ENCODE measurements around the gene GRIK4.

Gene GRIK4

DNA sequence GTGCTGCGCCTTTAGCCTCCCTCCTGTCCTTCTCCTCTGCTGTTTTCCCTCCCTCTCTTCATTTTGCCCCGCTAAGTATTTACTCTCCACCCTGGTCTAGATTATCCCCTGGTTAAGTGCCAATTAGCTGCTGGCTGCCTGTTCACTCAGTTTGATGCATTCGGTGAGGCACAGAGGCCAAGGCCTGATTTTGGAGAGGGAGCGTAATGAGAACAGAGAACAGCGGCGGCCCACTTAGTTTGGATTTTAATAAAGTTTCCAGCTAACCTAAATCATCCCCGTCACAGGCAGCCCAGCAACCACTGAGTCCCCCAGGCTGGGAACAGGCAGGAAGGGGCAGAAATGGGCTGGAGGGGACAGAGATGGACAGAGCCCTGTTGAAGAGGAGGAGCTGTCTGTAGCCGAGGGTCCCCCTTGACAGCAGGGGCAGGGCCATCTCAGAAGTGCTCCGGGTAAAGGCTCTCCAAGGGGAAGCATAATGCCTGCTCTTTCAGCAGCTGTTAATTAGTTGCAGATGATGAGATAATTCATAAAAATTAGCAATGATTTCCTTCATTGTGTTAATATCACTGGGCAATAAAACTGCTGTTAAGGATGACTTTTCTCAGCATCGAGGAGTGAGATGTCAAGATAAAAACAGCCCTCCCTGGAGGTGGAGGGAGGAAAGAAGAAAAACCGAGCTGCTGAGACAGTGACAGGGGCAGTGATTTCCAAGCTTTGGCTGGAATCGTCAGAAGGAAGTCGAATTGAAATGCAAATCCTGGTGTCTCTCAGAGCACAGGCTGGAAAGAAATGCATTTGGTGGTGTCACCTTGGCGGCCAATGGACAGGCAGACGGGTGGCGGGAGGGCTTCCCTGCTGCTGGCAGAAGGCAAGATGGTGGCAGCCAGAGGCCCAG lies 170.1 kb downstream of the GRIK4 start:
- no peak for DNase-seq

DNA sequence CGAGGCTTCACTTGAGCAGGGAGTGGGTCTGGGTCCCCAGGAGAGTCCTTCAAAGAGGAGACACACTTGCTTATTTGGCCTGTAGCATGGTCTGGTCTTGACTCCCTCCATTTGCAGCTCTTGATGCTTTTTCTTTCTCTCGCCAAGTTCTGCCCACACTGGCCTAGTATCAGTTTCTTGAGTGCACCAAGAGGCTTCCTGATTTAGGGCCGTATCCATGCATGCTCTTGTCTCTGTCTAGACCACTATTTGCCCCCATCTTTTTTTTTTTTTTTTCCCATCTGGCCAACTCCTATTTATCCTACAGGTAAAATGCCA lies 170.7 kb downstream of the GRIK4 start:
- no peak for DNase-seq

DNA sequence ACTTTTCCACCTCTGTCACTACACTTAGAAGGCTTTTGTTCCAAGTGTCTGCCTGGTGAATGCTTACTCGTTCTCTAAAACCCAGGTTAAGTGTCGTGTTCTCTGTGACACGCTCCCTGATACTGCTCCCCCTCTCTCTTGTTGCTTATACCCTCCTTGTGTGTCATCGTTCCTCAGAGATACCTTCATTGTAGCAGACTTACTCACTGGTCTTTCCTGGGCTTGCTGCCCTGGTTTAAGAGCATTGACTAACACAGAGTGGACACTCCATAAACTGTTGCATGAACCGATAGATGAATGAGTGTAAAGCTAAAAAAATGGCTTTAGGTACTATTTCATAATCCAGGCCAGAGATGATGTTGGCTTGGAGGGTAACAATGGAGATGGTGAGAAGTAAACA lies 171.3 kb downstream of the GRIK4 start:
- no peak for DNase-seq

DNA sequence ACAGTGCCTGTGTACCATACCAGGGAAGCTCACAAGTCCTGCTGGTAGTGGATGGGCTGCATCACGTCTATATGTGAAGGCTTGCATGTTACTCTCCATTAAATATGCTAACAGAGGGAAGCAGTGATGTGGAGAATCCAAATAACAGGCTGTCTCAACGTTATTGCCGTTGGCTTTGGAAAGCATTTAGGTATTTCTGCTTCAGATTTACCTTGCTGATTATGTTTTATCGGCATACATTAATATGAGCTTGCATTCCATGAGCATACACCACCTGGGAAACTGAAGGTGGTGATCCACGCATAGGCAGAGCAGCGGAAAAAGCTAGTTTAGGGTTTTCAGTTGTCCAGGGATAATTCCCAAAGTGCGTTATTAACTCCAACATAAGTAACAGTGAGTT lies 175.0 kb downstream of the GRIK4 start:
- DNase-seq = no peak

DNA sequence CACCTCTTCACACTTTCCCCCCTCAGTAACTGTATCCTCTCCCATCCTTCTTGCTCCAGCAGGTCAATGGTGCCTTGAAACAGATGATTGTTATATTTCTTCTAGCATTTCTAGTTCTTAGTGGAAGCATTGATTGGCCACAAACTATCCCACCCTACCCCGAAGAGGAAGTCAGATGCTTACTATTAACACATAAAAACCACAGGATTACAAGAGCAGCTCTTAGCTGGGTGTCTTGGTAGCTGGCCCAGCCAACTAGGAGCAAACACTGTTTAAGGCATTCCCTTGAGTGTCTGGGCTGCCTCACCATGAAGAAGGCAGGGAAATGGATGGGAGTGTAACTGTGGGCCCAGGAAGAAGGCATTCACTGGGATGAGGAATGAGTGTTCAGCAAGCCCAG lies 176.6 kb downstream of the GRIK4 start:
- no peak for DNase-seq

DNA sequence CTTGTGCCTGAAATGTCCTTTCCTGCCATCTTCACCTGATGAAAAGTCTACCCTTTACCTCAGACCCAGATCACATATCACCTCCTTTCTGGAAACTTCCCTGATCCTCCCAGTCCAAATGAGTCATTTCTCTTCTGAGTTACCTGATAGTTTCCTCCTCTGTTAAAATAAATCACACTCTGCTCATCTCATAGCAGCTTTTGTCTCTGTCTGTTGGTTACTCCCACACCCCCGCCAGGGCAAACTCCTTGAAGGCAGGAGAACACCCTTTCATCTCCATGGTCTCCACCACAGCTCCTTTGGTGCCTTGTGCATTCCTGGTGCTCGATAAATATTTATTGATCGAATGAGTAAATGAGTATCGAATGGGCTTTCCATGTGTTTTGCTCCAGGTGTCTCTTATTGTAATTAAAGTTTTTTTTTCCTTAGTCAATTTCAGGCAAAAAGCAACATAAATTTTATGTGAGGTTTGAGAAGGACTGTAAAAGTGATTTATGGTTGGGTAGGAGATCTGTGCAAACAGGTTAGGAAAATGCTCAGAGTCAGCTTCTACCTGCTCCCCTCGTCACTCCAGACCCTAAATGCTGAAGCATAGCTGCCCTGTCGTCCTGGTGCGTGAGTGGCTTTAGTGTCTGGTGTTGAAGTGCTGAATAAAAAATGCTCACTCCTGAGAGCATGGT lies 178.2 kb downstream of the GRIK4 start:
- no peak for DNase-seq

- no peak for DNase-seq
These were observed 178.9 kb downstream of the GRIK4 start for GRCh38 chr11:120690406-120690805.

DNA sequence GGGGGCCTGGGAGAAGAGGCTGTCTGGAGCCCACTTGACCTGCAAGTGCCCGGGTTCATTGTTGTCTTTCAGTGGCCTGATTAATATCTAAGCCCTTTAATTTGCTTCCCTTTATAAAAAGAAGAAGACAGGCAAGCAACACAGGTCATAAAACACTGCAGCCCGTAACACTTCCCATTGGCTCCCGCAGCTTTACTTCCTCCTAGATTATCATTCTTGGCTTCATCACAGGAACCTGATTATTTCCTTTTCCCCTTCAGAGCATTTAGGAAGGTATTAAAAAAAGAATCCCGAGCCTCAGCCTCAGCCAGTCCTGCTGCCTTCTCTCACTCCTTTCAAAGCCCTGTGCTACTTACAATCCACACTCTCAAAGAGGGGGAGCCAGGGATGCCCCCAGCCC lies 183.2 kb downstream of the GRIK4 start:
- DNase-seq = no peak

DNA sequence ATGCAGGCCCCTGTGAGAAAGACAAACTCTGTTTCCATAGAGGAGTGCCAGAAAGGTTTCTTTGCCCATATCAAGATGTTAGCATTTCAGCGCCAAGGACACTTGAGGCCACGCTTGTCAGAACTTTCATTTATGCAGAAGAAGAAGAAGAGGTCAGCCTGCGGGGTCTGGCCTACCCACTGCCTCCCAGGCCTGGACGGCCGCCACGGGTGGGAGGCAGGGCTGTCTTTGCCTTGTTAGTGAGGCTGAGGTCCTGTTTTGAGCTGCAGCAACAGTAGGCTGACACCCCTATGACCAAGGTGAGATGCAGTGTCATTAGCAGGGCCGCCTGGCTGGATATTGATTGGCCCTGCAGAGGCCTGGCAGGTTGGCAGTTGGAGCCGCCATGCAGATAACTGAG lies 183.9 kb downstream of the GRIK4 start:
- no peak for DNase-seq

DNA sequence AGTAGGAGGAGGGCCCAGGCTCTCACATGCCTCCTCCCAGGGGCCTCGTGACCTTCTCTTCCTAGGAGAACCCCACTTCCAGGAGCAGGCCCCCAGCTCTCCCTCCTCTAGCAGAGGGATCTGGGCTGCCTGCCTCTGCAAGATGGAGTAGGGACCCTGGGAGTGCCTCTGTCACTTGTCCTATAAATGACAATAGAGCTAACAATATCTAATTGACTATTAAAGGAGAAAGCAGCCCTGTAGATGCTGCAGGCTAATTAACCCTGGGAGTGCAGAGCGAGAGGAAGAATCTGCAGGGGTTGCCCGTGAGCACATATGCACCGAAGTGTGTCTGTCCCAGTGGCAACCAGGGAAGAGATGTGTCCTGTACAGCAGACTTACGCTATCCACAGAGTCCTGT lies 184.4 kb downstream of the GRIK4 start:
- no peak for DNase-seq

DNA sequence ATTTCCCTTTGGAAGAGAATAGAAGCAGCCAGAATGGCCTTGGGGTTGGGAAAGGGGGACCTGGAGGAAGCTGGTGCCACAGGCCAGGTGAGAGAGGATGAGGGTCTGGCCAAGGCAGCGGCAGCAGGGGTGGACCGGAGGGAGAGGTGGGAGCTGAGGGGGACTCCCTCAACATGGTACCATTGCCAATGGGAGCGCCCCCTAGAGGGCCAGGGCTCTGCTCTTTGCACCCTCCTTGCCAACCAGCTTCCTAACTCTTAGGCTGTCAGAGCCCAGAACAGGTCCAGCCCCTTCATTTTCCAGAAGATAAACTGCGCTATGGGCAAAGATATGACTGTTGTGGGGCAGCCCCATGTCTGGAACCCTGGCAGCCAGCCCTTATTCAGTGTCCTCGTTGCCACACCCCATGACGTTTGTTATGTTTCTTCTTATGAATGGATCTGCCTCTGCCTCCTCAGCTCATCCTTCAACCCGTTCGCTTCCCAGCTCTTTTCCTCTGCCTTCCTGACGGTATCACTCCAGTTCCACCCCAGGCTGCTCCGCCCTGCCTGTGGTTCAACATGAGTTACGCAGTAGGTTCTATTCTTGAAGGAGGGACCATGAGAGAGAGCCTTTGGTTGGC lies 185.2 kb downstream of the GRIK4 start:
- DNase-seq = no peak

GRCh38 chr11:120698918-120699317 lies 187.4 kb downstream of the GRIK4 start:
- DNase-seq = no peak

DNA sequence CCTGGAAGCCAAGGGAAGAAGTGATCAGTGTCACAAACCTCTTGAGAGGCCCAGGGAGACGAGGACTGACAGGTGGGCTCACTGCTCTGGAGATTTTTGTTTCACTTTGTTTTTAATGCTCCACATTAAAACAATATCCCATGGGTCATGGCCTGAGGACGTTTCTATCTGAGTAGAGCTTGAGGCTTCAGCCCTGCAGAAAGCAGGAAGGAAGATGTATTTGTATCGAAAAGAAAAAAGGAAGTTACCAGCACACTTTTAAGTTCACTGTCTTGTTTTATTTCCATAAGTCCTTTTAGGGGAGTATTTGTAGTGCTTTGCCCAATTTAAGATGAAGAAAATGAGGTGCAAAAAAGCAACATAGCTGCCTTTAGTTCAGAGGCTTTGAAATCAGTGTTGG lies 191.1 kb downstream of the GRIK4 start:
- DNase-seq = no peak

DNA sequence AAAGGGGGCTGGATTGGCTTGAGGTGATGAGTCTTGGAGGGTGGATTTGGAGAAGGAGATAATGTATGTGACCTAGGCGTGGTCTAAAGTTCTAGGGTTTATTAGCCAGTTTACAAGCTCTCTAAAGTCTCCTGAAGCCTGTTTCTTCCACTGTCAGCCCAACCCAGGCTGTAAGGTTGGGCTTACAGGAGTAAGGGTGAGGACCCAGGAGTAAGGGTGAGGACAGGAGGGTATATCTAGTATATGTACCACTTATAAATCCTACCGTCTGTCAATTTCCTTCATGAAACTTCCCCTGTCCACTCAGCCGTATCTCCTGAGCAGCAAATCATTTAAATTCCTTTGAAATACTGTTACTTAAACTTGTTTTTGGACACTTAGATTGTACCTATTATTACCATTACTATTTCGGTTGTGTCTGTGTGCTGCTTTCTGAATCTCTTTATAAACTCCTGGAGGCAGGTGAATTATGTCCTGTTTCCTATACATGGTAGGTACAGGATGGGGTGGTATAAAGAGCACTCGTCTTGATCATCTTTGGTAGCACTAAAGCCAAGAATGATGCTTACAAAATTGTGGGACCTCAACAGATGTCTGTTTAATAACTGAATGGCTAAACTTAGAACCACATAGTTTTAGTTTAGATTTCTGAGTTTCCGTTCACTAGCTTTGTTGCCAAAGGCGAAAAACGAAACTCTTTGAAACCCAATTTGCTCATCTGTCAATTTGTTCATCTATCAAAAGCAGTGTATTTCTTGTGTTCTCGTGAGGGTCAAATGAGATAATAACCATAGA lies 192.0 kb downstream of the GRIK4 start:
- no peak for DNase-seq

- no peak for DNase-seq
These were observed 192.8 kb downstream of the GRIK4 start for GRCh38 chr11:120704256-120704750.

- no peak for DNase-seq
These were observed 194.7 kb downstream of the GRIK4 start for GRCh38 chr11:120706257-120706656.

GRCh38 chr11:120707098-120707497 lies 195.6 kb downstream of the GRIK4 start:
- DNase-seq = no peak

DNA sequence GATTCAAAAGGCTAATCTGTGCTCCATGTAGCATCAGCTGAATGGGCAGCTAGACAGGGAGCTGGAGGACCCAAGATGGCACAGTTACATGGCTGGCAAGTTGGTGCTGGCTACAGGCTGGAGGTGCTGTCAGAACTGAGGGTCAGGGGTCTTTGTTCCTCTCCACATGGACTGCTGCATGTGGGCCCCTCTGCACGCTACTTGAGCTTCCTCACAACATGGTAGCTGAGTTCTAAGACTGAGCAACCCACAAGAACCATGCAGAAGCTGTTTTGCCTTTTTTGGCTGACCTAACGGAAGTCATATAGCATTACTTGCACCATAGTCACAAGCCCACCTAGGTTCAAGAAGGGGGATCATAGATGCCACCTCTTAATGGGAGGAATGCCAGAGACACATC lies 196.1 kb downstream of the GRIK4 start:
- no peak for DNase-seq

- DNase-seq = no peak
These were observed 197.1 kb downstream of the GRIK4 start for GRCh38 chr11:120708511-120709183.

GRCh38 chr11:120709808-120710207 lies 198.3 kb downstream of the GRIK4 start:
- no peak for DNase-seq

GRCh38 chr11:120710354-120711131 lies 199.0 kb downstream of the GRIK4 start:
- no peak for DNase-seq

DNA sequence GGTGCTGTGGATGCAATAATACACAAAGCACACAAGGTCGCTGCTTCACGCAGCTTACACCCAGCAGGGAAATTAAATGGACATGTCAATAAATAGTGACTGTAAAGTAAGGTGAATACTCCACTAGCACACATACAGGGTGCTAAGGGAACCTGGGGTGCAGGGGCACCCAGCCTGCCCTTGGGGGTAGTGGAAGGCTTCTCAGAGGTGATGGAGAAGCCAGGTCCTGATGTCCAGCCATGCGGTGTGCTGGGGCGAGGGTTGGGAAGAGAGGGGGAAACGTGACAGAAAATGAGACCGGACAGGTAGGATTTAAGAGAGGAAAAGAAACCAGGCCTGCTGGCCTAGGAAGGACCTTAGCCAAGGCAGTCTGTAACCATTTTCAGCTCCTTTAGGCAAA lies 200.5 kb downstream of the GRIK4 start:
- no peak for DNase-seq
